Spinal cord (tissue), 10 donors: Measurements from ENCODE around the gene EIF4H. TPM values are rescaled to one million over a fixed set of nuclear protein-coding genes. Genes with fewer than 3 reads are reported as not detected.

Experiments used
- DNase-seq, 6 donors: peaks; one replicate each; pipeline versions ENCODE4 v3.0.0 to v3.0.0-alpha.2; 2013 to 2015; ENCODE audit warnings: low spot score in 6 of 6, low read depth in 4 of 6
- H3K27ac ChIP-seq: one replicate; pipeline ENCODE4 v1.5.1; 2013; ENCODE audit warnings: low read depth, low read length, control low read depth
- H3K27me3 ChIP-seq: one replicate; pipeline ENCODE4 v1.6.1; 2013; ENCODE audit warnings: low read length; ENCODE audit not compliant: control insufficient read depth, insufficient read depth
- H3K36me3 ChIP-seq: one replicate; pipeline ENCODE4 v1.6.1; 2013; ENCODE audit warnings: low read length; ENCODE audit not compliant: control insufficient read depth, insufficient read depth
- H3K4me1 ChIP-seq: one replicate; pipeline ENCODE4 v1.6.1; 2013; ENCODE audit warnings: low read length; ENCODE audit not compliant: control insufficient read depth, insufficient read depth
- H3K4me3 ChIP-seq: one replicate; pipeline ENCODE4 v1.5.1; 2013; ENCODE audit warnings: low read depth, low read length, control low read depth
- H3K9me3 ChIP-seq: one replicate; pipeline ENCODE4 v1.6.1; 2013; ENCODE audit warnings: low read length; ENCODE audit not compliant: control insufficient read depth, insufficient read depth
- WGBS: methylation state at CpG from one replicate; pipeline ENCODE4 v1.1.5; 2013; ENCODE audit warnings: missing lambda C conversion rate; ENCODE audit not compliant: insufficient coverage; 5-methylcytosine and 5-hydroxymethylcytosine counted together
- polyA plus RNA-seq, 2 donors: library from polyadenylated mRNA; unstranded; fragments of 120-200 nt; gene quantifications; one replicate each; pipeline ENCODE4 v1.2.1, GENCODE V29; 2013; ENCODE audit not compliant: insufficient read length in 2 of 2
- total RNA-seq, 2 donors: library from RNA; depleted of rRNA in 1 of 2; stranded (reverse); fragments of 120-200 nt in 1 of 2; fragments of >200 nt in 1 of 2; gene quantifications; one replicate each; pipeline versions ENCODE4 v1.2.3 to v1.2.4, GENCODE V29; 2013 to 2014
- donor health status: healthy.

EIF4H gene
- total and polyA plus RNA-seq, 4 donors, result 176 to 261 (median 218) TPM

GRCh38 chr7:74228951-74229900 lies 55.1 kb downstream of the EIF4H start:
- Histone ChIP-seq H3K4me1 (no peaks in the 10 kb centered on the region), H3K36me3 (peaks cover 72% of the 10 kb centered on the region), H3K9me3 (no peaks in the 10 kb centered on the region), H3K27me3 (no peaks in the 10 kb centered on the region), H3K27ac (no peak overlapping the region), H3K4me3 (no peak overlapping the region)
- 94% methylated on average over 6 of the region's 9 CpGs for WGBS
- DNase-seq, result no peak

GRCh38 chr7:74230446-74231231 lies 56.5 kb downstream of the EIF4H start:
- WGBS, result 92% methylated on average over 11 of the region's 15 CpGs
- H3K4me3 ChIP-seq, result no peak overlapping the region
- H3K4me1 ChIP-seq, result no peaks in the 10 kb centered on the region
- H3K27ac ChIP-seq, result no peak overlapping the region
- no peaks in the 10 kb centered on the region for H3K27me3 ChIP-seq
- peaks cover 73% of the 10 kb centered on the region for H3K36me3 ChIP-seq
- DNase-seq, result no peak
- H3K9me3 ChIP-seq, result no peaks in the 10 kb centered on the region

DNA sequence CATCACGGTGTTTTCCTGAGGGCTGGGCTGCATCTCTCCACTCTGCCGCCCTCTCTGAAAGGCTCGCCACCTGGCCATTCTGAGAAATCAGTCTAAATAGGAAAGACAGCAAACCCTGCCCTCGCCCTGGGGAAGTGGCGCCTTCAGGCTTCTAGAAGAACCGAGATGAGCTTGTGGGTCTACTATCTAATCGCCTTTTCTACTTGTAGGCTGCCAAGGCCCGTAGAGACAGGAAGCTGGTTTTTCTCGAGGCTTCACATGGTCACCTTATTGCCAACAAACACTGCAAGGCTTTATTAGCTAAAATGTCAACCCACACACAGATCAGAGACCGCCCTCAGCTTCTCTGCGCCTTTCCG lies 57.1 kb downstream of the EIF4H start:
- Histone ChIP-seq H3K4me1 (no peaks in the 10 kb centered on the region), H3K9me3 (no peaks in the 10 kb centered on the region), H3K36me3 (peaks cover 73% of the 10 kb centered on the region), H3K27me3 (no peaks in the 10 kb centered on the region), H3K27ac (no peak overlapping the region), H3K4me3 (no peak overlapping the region)
- WGBS, result 97% methylated on average over 12 of the region's 12 CpGs
- no peak for DNase-seq

DNA sequence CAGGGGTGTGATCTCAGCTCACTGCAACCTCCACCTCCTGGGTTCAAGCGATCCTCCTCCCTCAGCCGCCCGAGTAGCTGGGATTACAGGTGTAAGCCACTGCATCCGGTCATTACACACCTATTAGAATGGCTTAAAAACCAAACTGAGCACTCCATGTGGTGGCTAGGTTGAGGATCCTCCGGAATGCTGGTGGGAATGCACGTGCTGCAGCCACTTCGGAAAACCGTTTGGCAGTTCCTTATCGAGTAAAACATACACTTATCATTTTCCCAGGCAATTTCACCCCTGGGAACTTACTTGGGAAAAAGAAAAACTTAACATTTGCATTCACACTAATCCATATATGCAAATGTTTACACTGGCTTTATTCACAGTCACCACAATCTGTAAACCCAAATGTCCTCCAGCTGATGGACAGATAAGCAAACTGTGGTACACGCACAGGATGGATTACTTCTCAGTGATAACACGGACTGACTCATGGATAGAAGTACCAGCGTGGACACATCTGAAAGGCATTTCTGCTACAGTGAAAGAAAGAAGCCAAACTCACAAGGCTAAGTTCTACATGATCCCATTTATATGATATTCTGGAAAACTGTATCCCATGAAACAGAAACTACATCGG lies 59.6 kb downstream of the EIF4H start:
- Histone ChIP-seq H3K36me3 (peaks cover 77% of the 10 kb centered on the region), H3K27ac (no peak overlapping the region), H3K4me1 (no peaks in the 10 kb centered on the region), H3K9me3 (no peaks in the 10 kb centered on the region), H3K4me3 (no peak overlapping the region), H3K27me3 (no peaks in the 10 kb centered on the region)
- no peak for DNase-seq
- WGBS, result 100% methylated on average over 9 of the region's 13 CpGs

- DNase-seq, result no peak
- no peaks in the 10 kb centered on the region for H3K4me1 ChIP-seq
- no peaks in the 10 kb centered on the region for H3K27me3 ChIP-seq
- WGBS, result 97% methylated on average over 5 of the region's 8 CpGs
- H3K9me3 ChIP-seq, result no peaks in the 10 kb centered on the region
- peaks cover 84% of the 10 kb centered on the region for H3K36me3 ChIP-seq
- H3K4me3 ChIP-seq, result no peak overlapping the region
- H3K27ac ChIP-seq, result no peak overlapping the region
These were observed 61.5 kb downstream of the EIF4H start for GRCh38 chr7:74235518-74236268.

DNA sequence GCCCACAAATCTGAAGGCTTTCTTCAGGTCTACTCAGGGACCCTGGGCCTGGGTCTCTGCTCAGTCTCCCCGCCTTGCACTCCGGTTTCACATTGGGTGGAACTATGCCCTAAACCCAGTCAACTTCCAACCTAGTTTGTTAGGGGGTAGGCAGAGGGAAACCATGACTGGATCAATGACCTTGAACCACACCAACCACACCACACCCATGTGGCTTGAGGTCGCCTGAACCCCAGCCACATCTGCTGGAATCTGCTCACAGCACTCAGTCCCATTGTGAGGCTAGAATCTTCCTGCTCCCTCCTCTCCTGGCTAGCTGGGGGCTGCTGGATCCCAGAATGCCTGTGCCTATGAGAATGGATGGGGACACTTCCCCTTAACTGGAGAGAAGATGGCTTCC lies 62.1 kb downstream of the EIF4H start:
- Histone ChIP-seq H3K4me3 (no peak overlapping the region), H3K27me3 (no peaks in the 10 kb centered on the region), H3K36me3 (peaks cover 84% of the 10 kb centered on the region), H3K4me1 (no peaks in the 10 kb centered on the region), H3K27ac (no peak overlapping the region), H3K9me3 (no peaks in the 10 kb centered on the region)
- WGBS, result 100% methylated on average over 1 of the region's 3 CpGs
- DNase-seq, result no peak

- Histone ChIP-seq H3K36me3 (peaks cover 89% of the 10 kb centered on the region), H3K9me3 (no peaks in the 10 kb centered on the region), H3K27me3 (no peaks in the 10 kb centered on the region), H3K27ac (no peak overlapping the region), H3K4me3 (no peak overlapping the region), H3K4me1 (no peaks in the 10 kb centered on the region)
- 100% methylated on average over 1 of the region's 4 CpGs for WGBS
- DNase-seq, result no peak
These were observed 66.3 kb downstream of the EIF4H start for GRCh38 chr7:74240482-74240881.

DNA sequence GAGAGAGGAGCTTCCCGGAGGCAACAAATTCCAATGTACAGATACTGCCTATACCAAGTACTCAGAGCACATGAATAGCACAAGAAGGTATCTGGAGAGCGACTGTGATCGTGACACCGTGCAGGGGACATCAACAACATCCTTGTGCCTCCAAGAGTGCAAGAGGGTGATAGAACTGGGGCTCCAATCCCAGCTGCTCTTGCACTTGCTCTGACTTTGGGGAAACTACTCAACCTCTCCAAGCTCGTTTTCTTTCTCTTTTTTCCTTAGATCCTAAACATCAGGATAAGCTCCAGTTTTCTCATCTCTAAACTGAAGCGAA lies 67.9 kb downstream of the EIF4H start:
- Histone ChIP-seq H3K27me3 (no peaks in the 10 kb centered on the region), H3K9me3 (no peaks in the 10 kb centered on the region), H3K4me3 (no peak overlapping the region), H3K27ac (no peak overlapping the region), H3K36me3 (peaks cover 77% of the 10 kb centered on the region), H3K4me1 (no peaks in the 10 kb centered on the region)
- WGBS, result no CpG with 5 or more reads among the region's 6 CpGs
- no peak for DNase-seq

DNA sequence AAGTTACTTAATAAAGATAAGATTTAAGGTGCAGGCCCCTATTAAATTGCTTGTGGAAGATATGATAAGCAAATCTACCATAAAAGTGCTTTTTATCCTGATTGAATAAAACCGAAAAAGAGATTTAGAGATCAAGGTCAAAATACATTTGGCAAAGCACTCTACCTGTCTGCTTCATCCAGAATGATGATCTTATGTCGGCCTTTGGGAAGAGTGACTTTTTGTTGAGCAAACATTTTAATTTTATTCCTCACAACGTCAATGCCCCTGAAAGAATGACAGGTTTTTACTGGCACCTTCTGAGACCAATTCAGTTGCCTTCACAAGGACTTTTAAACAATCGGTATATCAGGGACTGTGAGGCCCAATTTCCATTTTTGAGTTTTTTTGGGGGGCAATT lies 72.3 kb downstream of the EIF4H start:
- no peaks in the 10 kb centered on the region for H3K4me1 ChIP-seq
- H3K9me3 ChIP-seq, result no peaks in the 10 kb centered on the region
- H3K36me3 ChIP-seq, result peaks cover 78% of the 10 kb centered on the region
- no peak for DNase-seq
- no peak overlapping the region for H3K4me3 ChIP-seq
- H3K27ac ChIP-seq, result no peak overlapping the region
- no CpG with 5 or more reads among the region's 4 CpGs for WGBS
- H3K27me3 ChIP-seq, result no peaks in the 10 kb centered on the region
